ENCODE results near the gene C14orf132. TPM values are rescaled to one million over a fixed set of nuclear protein-coding genes. Genes with fewer than 3 reads are reported as not detected.

The C14orf132 gene
- total RNA-seq, 2 experiments from 2014 or later = 2.0 to 2.4 TPM

GRCh38 chr14:96016501-96017160, 22.5 kb upstream of the C14orf132 start:
- Mint-ChIP-seq H3K9me3 (peaks cover 2% of the 10 kb centered on the region), H3K36me3 (ENCODE audit: low read depth) (peaks cover under 1% of the 10 kb centered on the region), H3K27ac (no peak overlapping the region), H3K27me3 (peaks cover 57% of the 10 kb centered on the region), H3K4me3 (no peak overlapping the region), H3K4me1 (ENCODE audit: low read depth) (no peaks in the 10 kb centered on the region)
- POLR2A ChIA-PET = no interaction called here
- no peak overlapping the region for H3K27ac ChIP-seq (ENCODE audit: low read depth in 1 of 2, low read length in 2 of 2)
- ATAC-seq (ENCODE audit: poor library complexity) = no peak
- CTCF ChIA-PET = no interaction called here
- H3K36me3 ChIP-seq (ENCODE audit: insufficient read depth, low read length) = no peaks in the 10 kb centered on the region
- peaks cover 0 to under 1% of the 10 kb centered on the region in 2 experiments for H3K9me3 ChIP-seq (ENCODE audit: control insufficient read depth in 1 of 2, insufficient read depth in 1 of 2, low read length in 2 of 2)
- no peaks in the 10 kb centered on the region for H3K4me1 ChIP-seq (ENCODE audit: insufficient read depth, low read length)
- intact Hi-C loops (cut with DNase I, micrococcal nuclease) = no loop called here
- DNase-seq = no peak
- peaks cover 15 to 19% of the 10 kb centered on the region in 2 experiments for H3K27me3 ChIP-seq (ENCODE audit: control insufficient read depth in 1 of 2, insufficient read depth in 2 of 2, low read length in 2 of 2)
- no peak overlapping the region for H3K4me3 ChIP-seq (ENCODE audit: low read length)
- no peak for TF ChIP-seq CTCF (IDR thresholded peaks at IDR 0.05)

GRCh38 chr14:96017882-96018281, 21.3 kb upstream of the C14orf132 start:
- H3K9me3 Mint-ChIP-seq = no peaks in the 10 kb centered on the region
- ChIA-PET CTCF (no interaction called here), POLR2A (no interaction called here)
- H3K27me3 Mint-ChIP-seq = peaks cover 57% of the 10 kb centered on the region
- H3K36me3 Mint-ChIP-seq (ENCODE audit: low read depth) = no peaks in the 10 kb centered on the region
- H3K4me3 ChIP-seq (ENCODE audit: low read length) = no peak overlapping the region
- no peaks in the 10 kb centered on the region for H3K36me3 ChIP-seq (ENCODE audit: insufficient read depth, low read length)
- intact Hi-C loops (cut with DNase I, micrococcal nuclease) = no loop called here
- DNase-seq = no peak
- H3K27ac Mint-ChIP-seq = no peak overlapping the region
- no peak overlapping the region for H3K27ac ChIP-seq (ENCODE audit: low read depth in 1 of 2, low read length in 2 of 2)
- H3K4me1 ChIP-seq (ENCODE audit: insufficient read depth, low read length) = no peaks in the 10 kb centered on the region
- TF ChIP-seq CTCF (IDR thresholded peaks at IDR 0.05) = no peak
- no peak overlapping the region for H3K4me3 Mint-ChIP-seq
- H3K9me3 ChIP-seq (ENCODE audit: control insufficient read depth in 1 of 2, insufficient read depth in 1 of 2, low read length in 2 of 2) = no peaks in the 10 kb centered on the region
- ATAC-seq (ENCODE audit: poor library complexity) = no peak
- peaks cover 15 to 19% of the 10 kb centered on the region in 2 experiments for H3K27me3 ChIP-seq (ENCODE audit: control insufficient read depth in 1 of 2, insufficient read depth in 2 of 2, low read length in 2 of 2)
- no peaks in the 10 kb centered on the region for H3K4me1 Mint-ChIP-seq (ENCODE audit: low read depth)

- no peaks in the 10 kb centered on the region for H3K9me3 Mint-ChIP-seq
- Histone ChIP-seq H3K27ac (ENCODE audit: low read depth in 1 of 2, low read length in 2 of 2) (peak overlapping the region in 1 of 2 donors; percentile 17), H3K9me3 (ENCODE audit: control insufficient read depth in 1 of 2, insufficient read depth in 1 of 2, low read length in 2 of 2) (no peaks in the 10 kb centered on the region), H3K27me3 (ENCODE audit: control insufficient read depth in 1 of 2, insufficient read depth in 2 of 2, low read length in 2 of 2) (peaks cover 0 to 9% of the 10 kb centered on the region in 2 experiments), H3K36me3 (ENCODE audit: insufficient read depth, low read length) (no peaks in the 10 kb centered on the region), H3K4me1 (ENCODE audit: insufficient read depth, low read length) (peaks cover 16% of the 10 kb centered on the region), H3K4me3 (ENCODE audit: low read length) (no peak overlapping the region)
- DNase-seq (peak in 6 of 14 experiments; percentile 4 to 57 (median 10)), ATAC-seq (ENCODE audit: poor library complexity) (peak; percentile 76)
- ChIA-PET POLR2A (interaction anchor here (0.9 to 2.1 kb wide), 4 partner anchors 11 to 99 kb away, joined by 4 to 10 read pairs (median 6); partner anchors contain the start of gene C14orf132), CTCF (no interaction called here)
- H3K27me3 Mint-ChIP-seq = no peaks in the 10 kb centered on the region
- peak overlapping the region; percentile 30 for H3K4me3 Mint-ChIP-seq
- intact Hi-C loops (cut with DNase I, micrococcal nuclease) = no loop called here
- H3K36me3 Mint-ChIP-seq (ENCODE audit: low read depth) = no peaks in the 10 kb centered on the region
- peak overlapping the region; percentile 94 for H3K27ac Mint-ChIP-seq
- TF ChIP-seq CTCF (IDR thresholded peaks at IDR 0.05) = no peak
- H3K4me1 Mint-ChIP-seq (ENCODE audit: low read depth) = peaks cover 29% of the 10 kb centered on the region
Observed at GRCh38 chr14:96027431-96028355, 11.5 kb upstream of the C14orf132 start.

Data from CD4-positive, alpha-beta T cell (primary cell).